ENCODE data around the gene PRG3. TPM values are rescaled to one million over a fixed set of nuclear protein-coding genes. Genes with fewer than 3 reads are reported as not detected.

PRG3 gene, protein sequence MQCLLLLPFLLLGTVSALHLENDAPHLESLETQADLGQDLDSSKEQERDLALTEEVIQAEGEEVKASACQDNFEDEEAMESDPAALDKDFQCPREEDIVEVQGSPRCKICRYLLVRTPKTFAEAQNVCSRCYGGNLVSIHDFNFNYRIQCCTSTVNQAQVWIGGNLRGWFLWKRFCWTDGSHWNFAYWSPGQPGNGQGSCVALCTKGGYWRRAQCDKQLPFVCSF
- total RNA-seq (2021; ENCODE audit: unreplicated experiment) (not detected), Bru-seq, nascent RNA (not detected), BruChase-seq, experiment 1, labeled RNA remaining after a 6-hour chase (percentile 12 among the genes with signal in this experiment), BruChase-seq, experiment 2, labeled RNA remaining after a 2-hour chase (percentile 16 among the genes with signal in this experiment)
- not detected in 2 replicates for polyA plus RNA-seq (2012)
- long read RNA-seq: 0 reads

DNA sequence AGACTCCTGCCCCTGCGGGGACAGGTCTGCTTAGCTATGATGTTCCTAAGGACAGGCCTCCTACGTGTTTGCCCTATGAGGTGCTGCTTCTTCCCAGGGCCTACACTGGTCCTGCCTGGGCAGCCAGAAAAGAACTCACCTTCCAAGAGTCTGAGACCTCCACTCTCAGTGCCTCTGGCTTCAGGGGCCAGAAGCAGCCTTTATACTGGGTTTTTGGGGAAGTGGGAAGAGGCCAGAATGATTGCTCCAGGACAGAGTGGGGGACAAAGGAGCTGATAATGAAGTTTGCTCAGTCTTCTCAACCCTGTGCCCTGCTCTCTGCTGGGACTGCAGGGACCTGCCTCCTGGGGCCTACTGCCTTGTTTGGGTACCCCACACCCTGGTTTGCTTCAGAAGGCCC, at the start of gene PRG3:
Gene PRG3 (minus strand): TSS at position 176 of the 400 bp plus-strand sequence. CDS start 442 bp downstream, outside the sequence.
- no peak within 1 kb of the TSS for H3K27ac ChIP-seq (ENCODE audit: low read depth, low read length)
- no peak for DNase-seq (ENCODE audit: low read depth, low spot score)
- H3K4me2 ChIP-seq (ENCODE audit: low read length): no peak within 1 kb of the TSS
- H4K20me1 ChIP-seq (ENCODE audit: insufficient read depth): no peaks in the 10 kb centered on the region
- no peak within 1 kb of the TSS for H3K4me3 ChIP-seq (replicated peaks in 1 of 2; ENCODE audit: low read depth in 1 of 2, low read length in 2 of 2)
- no peak for ATAC-seq
- H3K4me1 ChIP-seq (ENCODE audit: control insufficient read depth in 1 of 2, insufficient read depth in 2 of 2, low read length in 2 of 2): no peaks in the 10 kb centered on the region
- no peak within 1 kb of the TSS for H3K9ac ChIP-seq (ENCODE audit: low read length)
- RAD21 ChIA-PET (ENCODE audit: low non-redundant PET in 1 of 2, low total read pairs in 2 of 2, uncharacterized antibody in 2 of 2, unreplicated experiment in 2 of 2): no interaction called here
- no peak within 1 kb of the TSS for H2AFZ ChIP-seq (ENCODE audit: low read depth, low read length, poor library complexity, severe bottlenecking)
- CTCF ChIA-PET: no interaction called here
- TF ChIP-seq, protein P1, sequence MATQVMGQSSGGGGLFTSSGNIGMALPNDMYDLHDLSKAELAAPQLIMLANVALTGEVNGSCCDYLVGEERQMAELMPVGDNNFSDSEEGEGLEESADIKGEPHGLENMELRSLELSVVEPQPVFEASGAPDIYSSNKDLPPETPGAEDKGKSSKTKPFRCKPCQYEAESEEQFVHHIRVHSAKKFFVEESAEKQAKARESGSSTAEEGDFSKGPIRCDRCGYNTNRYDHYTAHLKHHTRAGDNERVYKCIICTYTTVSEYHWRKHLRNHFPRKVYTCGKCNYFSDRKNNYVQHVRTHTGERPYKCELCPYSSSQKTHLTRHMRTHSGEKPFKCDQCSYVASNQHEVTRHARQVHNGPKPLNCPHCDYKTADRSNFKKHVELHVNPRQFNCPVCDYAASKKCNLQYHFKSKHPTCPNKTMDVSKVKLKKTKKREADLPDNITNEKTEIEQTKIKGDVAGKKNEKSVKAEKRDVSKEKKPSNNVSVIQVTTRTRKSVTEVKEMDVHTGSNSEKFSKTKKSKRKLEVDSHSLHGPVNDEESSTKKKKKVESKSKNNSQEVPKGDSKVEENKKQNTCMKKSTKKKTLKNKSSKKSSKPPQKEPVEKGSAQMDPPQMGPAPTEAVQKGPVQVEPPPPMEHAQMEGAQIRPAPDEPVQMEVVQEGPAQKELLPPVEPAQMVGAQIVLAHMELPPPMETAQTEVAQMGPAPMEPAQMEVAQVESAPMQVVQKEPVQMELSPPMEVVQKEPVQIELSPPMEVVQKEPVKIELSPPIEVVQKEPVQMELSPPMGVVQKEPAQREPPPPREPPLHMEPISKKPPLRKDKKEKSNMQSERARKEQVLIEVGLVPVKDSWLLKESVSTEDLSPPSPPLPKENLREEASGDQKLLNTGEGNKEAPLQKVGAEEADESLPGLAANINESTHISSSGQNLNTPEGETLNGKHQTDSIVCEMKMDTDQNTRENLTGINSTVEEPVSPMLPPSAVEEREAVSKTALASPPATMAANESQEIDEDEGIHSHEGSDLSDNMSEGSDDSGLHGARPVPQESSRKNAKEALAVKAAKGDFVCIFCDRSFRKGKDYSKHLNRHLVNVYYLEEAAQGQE (IDR thresholded peaks at IDR 0.05; ENCODE audit: low read depth): no peak
- TF ChIP-seq ELF1 (IDR thresholded peaks at IDR 0.05; ENCODE audit: borderline replicate concordance, low read depth): no peak
- no peak for TF ChIP-seq ZFX (IDR thresholded peaks at IDR 0.05)
- TF ChIP-seq, protein P2, sequence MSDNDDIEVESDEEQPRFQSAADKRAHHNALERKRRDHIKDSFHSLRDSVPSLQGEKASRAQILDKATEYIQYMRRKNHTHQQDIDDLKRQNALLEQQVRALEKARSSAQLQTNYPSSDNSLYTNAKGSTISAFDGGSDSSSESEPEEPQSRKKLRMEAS (IDR thresholded peaks at IDR 0.05): no peak
- TF ChIP-seq EGR1 (IDR thresholded peaks at IDR 0.05; ENCODE audit: low read depth): no peak
- no peak for TF ChIP-seq EZH2 (IDR thresholded peaks at IDR 0.05)
- peaks cover 27% of the 10 kb centered on the region for H3K27me3 ChIP-seq (ENCODE audit: insufficient read depth, low read length)
- intact Hi-C loops (cut with micrococcal nuclease): no loop called here
- POLR2A ChIA-PET: interaction anchor here (0.6 kb wide), 1 partner anchor 57 kb away, joined by 3 read pairs; no protein-coding TSS in a partner anchor
- H3K36me3 ChIP-seq (ENCODE audit: control insufficient read depth in 1 of 2, insufficient read depth in 2 of 2, low read length in 2 of 2): no peaks in the 10 kb centered on the region
- BruUV-seq (replicated peaks): no TSS peak
- no peaks in the 10 kb centered on the region for H3K9me3 ChIP-seq (ENCODE audit: control insufficient read depth in 1 of 2, insufficient read depth in 1 of 2, low read depth in 1 of 2, low read length in 2 of 2)
- no peaks in the 10 kb centered on the region for H3K9me2 ChIP-seq (ENCODE audit: insufficient read depth)
- H3K79me2 ChIP-seq (ENCODE audit: insufficient read depth, low read length): no peaks in the 10 kb centered on the region
